Stomach (tissue), 4 donors: Measurements from ENCODE around the gene CCNQ.

Experiments used
- POLR2A ChIP-seq, 4 donors: fragments of 450-650 bp; IDR thresholded peaks; one replicate each; pipeline ENCODE4 v1.6.1; 2016; ENCODE audit warnings: antibody characterized with exemption in 4 of 4, control low read depth in 2 of 4, mild to moderate bottlenecking in 1 of 4, moderate library complexity in 1 of 4
- POLR2AphosphoS5 ChIP-seq, 3 donors: sonication (generic); formaldehyde crosslinking; IDR thresholded peaks; one replicate each; pipeline ENCODE4 v1.6.1; 2016; ENCODE audit warnings: antibody characterized with exemption in 3 of 3
- TF ChIP-seq, protein P1 (sequence below), 7 experiments: fragments of 450-650 bp in 4 of 7; fragments of 200-600 bp in 3 of 7; sonication (generic) in 3 of 7; IDR thresholded peaks; one replicate each; pipeline ENCODE4 v1.5.1; 2016 to 2019; ENCODE audit warnings: antibody characterized with exemption in 7 of 7, control low read depth in 2 of 7, mild to moderate bottlenecking in 1 of 7

GRCh38 chrX:153546386-153546785 is 52.6 kb downstream of the CCNQ start:
- TF ChIP-seq, protein P1, sequence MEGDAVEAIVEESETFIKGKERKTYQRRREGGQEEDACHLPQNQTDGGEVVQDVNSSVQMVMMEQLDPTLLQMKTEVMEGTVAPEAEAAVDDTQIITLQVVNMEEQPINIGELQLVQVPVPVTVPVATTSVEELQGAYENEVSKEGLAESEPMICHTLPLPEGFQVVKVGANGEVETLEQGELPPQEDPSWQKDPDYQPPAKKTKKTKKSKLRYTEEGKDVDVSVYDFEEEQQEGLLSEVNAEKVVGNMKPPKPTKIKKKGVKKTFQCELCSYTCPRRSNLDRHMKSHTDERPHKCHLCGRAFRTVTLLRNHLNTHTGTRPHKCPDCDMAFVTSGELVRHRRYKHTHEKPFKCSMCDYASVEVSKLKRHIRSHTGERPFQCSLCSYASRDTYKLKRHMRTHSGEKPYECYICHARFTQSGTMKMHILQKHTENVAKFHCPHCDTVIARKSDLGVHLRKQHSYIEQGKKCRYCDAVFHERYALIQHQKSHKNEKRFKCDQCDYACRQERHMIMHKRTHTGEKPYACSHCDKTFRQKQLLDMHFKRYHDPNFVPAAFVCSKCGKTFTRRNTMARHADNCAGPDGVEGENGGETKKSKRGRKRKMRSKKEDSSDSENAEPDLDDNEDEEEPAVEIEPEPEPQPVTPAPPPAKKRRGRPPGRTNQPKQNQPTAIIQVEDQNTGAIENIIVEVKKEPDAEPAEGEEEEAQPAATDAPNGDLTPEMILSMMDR (IDR thresholded peaks at IDR 0.05) = no peak
- TF ChIP-seq POLR2A (IDR thresholded peaks at IDR 0.05) (no peak), POLR2AphosphoS5 (IDR thresholded peaks at IDR 0.05) (no peak)
